Pancreas (tissue), 10 donors: Measurements from ENCODE around the gene RPTN. TPM values are rescaled to one million over a fixed set of nuclear protein-coding genes. Genes with fewer than 3 reads are reported as not detected.
A peak's percentile ranks its signal among the peaks of the same experiment; 100 is the strongest.

Source experiments
- ATAC-seq, 4 donors: fragments of 200-7000 bp; cut with Tn5 transposase; one replicate each; pipeline versions ENCODE4 v1.8.0 to v1.9.1; 2020; ENCODE audit warnings: mild to moderate bottlenecking in 4 of 4, moderate library complexity in 4 of 4
- DNase-seq, 6 donors: peaks; one replicate each; pipeline ENCODE4 v3.0.0-alpha.2; 2020
- FAIRE-seq: peaks from 2 replicates; lab custom pipeline; 2012; peaks lifted over from hg19 to GRCh38; lab: Jason Lieb, UNC
- H3K27ac ChIP-seq, 4 donors: fragments of 200-600 bp; sonication (generic); 1 replicate in 3 of 4; 2 replicates in 1 of 4; pipeline versions ENCODE4 v1.5.0 to v1.8.0; 2020
- H3K27me3 ChIP-seq, 4 donors: fragments of 200-600 bp; one replicate each; pipeline ENCODE4 v1.8.0; 2021
- H3K36me3 ChIP-seq, 3 donors: fragments of 200-600 bp; sonication (generic) in 1 of 3; one replicate each; pipeline versions ENCODE4 v1.5.0 to v1.8.0; 2020 to 2021
- H3K4me1 ChIP-seq, 3 donors: fragments of 200-600 bp; one replicate each; pipeline ENCODE4 v1.8.0; 2021
- H3K4me3 ChIP-seq, 4 donors: fragments of 200-600 bp; sonication (generic) in 2 of 4; one replicate each; pipeline versions ENCODE4 v1.5.0 to v1.8.0; 2020 to 2021
- H3K9me3 ChIP-seq, 4 donors: fragments of 200-600 bp; one replicate each; pipeline ENCODE4 v1.8.0; 2021
- CTCF ChIP-seq, 4 donors: fragments of 200-600 bp; sonication (generic) in 3 of 4; IDR thresholded peaks; one replicate each; pipeline versions ENCODE4 v1.5.0 to v1.8.0; 2021; ENCODE audit warnings: antibody characterized with exemption in 4 of 4
- WGBS, 2 donors: extraction: QIAGEN DNeasy Blood & Tissue Kit; methylation state at CpG; one replicate each; pipeline ENCODE4 v1.1.7; 2013; 5-methylcytosine and 5-hydroxymethylcytosine counted together
- intact Hi-C, 3 donors: fragments of 100-400 bp; cut with DNase I; formaldehyde crosslinking; loops; one replicate each; pipeline versions ENCODE4 v1.11.1 to v1.14.2; 2022
- polyA plus RNA-seq, 2 donors: library from polyadenylated mRNA; stranded (reverse); fragments of 200-250 nt; gene quantifications; one replicate each; pipeline ENCODE4 v1.2.3, GENCODE V29; 2013
- total RNA-seq, 6 donors: library from RNA; stranded (reverse); fragmentation: NEBNext Ultra II Directional in 4 of 6; extraction: Animal tissue kit (Norgen Biotek cat#: 25700) in 4 of 6; gene quantifications; one replicate each; pipeline versions ENCODE4 v1.2.1 to v1.2.4, GENCODE V29; 2021 to 2023
- donor health status: healthy with polysubstance abuse.
- donor health status: DM: no; HTN: no; CAD: no; lungs with moderate emphysema.
- donor health status: DM: no; HTN: no; CAD: no.
- donor health status: control.
- donor health status: control.
- donor health status: Bipolar disorder and iron deficiency.
- donor health status: DM: yes; HTN: yes; CAD: no.
- donor health status: DM: no; HTN: no; CAD: no.
- donor health status: DM: no; HTN: no; CAD: no.
- donor health status: DM: yes; HTN: yes; CAD: no.

RPTN gene
- total and polyA plus RNA-seq, 8 donors: not detected

GRCh38 chr1:152112101-152112884 is 46.7 kb downstream of the RPTN start:
- peak overlapping the region in 1 of 4 donors; percentile 60 for H3K4me3 ChIP-seq
- no peak for TF ChIP-seq CTCF (IDR thresholded peaks at IDR 0.05)
- ATAC-seq (peak in 1 of 4 donors; percentile 8), DNase-seq (no peak), FAIRE-seq (no peak)
- no peaks in the 10 kb centered on the region for H3K9me3 ChIP-seq
- H3K4me1 ChIP-seq: peaks cover 0 to 6% (median 5%) of the 10 kb centered on the region in 3 donors
- WGBS, 2 donors: 2% methylated on average over 53 of the region's 53 CpGs
- no peak overlapping the region for H3K27ac ChIP-seq
- intact Hi-C loops: no loop called here
- H3K27me3 ChIP-seq: peaks cover 6 to 45% (median 13%) of the 10 kb centered on the region in 4 donors
- no peaks in the 10 kb centered on the region for H3K36me3 ChIP-seq

DNA sequence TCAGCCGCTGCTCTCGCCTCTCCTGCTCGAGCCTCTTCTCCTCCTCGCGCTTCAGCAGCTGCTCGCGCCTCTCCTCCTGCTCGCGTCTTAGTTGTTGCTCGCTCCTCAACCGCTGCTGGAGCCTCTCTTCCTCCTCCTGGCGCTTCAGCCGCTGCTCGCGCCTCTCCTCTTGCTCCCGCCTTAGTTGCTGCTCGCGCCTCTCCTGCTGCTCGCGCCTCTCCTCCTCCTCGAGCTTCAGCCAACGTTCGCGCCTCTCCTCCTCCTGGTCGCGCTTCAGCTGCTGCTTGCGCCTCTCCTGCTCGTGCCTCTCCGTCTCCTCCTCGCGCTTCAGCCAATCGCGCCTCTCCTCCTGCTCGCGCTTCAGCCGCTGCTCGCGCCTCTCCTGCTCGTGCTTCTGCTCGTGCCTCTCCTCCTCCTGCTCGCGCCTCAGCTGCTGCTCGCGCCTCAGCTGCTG is 47.5 kb downstream of the RPTN start:
- ATAC-seq: peak in 3 of 4 donors; percentile 13 to 44 (median 14)
- Histone ChIP-seq H3K27ac (no peak overlapping the region), H3K9me3 (no peaks in the 10 kb centered on the region), H3K4me1 (peaks cover 0 to 6% (median 5%) of the 10 kb centered on the region in 3 donors), H3K27me3 (peaks cover 9 to 53% (median 14%) of the 10 kb centered on the region in 4 donors), H3K36me3 (no peaks in the 10 kb centered on the region), H3K4me3 (peak overlapping the region; percentile 18 to 60 (median 27))
- no peak for TF ChIP-seq CTCF (IDR thresholded peaks at IDR 0.05)
- FAIRE-seq: no peak
- 0 to 2% methylated on average over 43 to 44 of the region's 44 CpGs for WGBS, 2 donors
- intact Hi-C loops: no loop called here
- peak in 2 of 6 donors; percentile 17 to 60 for DNase-seq

DNA sequence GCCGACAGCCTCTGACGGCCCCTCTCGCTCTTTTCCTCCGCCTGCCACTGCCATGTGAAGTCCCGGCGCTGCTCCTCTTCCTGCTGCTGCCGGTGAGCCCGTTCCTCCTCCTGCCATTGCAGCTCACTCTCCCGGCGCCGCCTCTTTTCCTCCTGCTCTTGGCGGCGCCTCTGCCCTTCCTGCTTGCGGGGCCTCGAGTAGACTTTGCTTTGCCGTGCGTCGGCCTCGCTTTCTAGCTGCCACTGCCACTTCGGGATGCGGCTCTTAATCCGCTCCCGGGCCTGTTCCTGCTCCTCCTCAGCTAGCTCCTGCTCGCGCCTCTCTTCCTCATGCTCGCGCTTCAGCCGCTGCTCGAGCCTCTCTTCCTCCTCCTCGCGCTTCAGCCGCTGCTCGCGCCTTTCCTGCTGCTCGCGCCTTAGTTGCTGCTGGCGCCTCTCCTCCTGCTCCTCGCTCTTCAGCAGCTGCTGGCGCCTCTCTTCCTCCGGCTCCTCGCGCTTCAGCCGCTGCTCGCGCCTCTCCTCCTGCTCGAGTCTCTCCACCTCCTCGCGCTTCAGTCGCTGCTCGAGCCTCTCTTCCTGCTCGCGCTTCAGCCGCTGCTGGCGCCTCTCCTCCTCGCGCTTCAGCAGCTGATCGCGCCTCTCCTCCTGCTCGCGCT is 48.0 kb downstream of the RPTN start:
- 1% methylated on average over 60 of the region's 60 CpGs for WGBS, 2 donors
- Histone ChIP-seq H3K4me3 (peak overlapping the region; percentile 18 to 60 (median 27)), H3K36me3 (no peaks in the 10 kb centered on the region), H3K27ac (no peak overlapping the region), H3K4me1 (peaks cover 0 to 6% (median 5%) of the 10 kb centered on the region in 3 donors), H3K27me3 (peaks cover 9 to 58% (median 14%) of the 10 kb centered on the region in 4 donors), H3K9me3 (no peaks in the 10 kb centered on the region)
- no peak for TF ChIP-seq CTCF (IDR thresholded peaks at IDR 0.05)
- intact Hi-C loops: no loop called here
- ATAC-seq (peak; percentile 64 to 69 (median 66)), FAIRE-seq (no peak), DNase-seq (peak in 3 of 6 donors; percentile 18 to 73 (median 63))

GRCh38 chr1:152110365-152110859 is 48.6 kb downstream of the RPTN start:
- FAIRE-seq (no peak), ATAC-seq (peak; percentile 49 to 64 (median 60)), DNase-seq (peak in 3 of 6 donors; percentile 25 to 78 (median 72))
- WGBS, 2 donors: 1 to 2% methylated on average over 28 to 31 of the region's 31 CpGs
- H3K36me3 ChIP-seq: no peaks in the 10 kb centered on the region
- H3K9me3 ChIP-seq: no peaks in the 10 kb centered on the region
- TF ChIP-seq CTCF (IDR thresholded peaks at IDR 0.05): no peak
- intact Hi-C loops: no loop called here
- peaks cover 9 to 55% (median 14%) of the 10 kb centered on the region in 4 donors for H3K27me3 ChIP-seq
- H3K4me3 ChIP-seq: peak overlapping the region; percentile 18 to 60 (median 27)
- H3K4me1 ChIP-seq: peaks cover 0 to 6% (median 5%) of the 10 kb centered on the region in 3 donors
- H3K27ac ChIP-seq: no peak overlapping the region
